ENCODE measurements around the gene CHST6. TPM values are rescaled to one million over a fixed set of nuclear protein-coding genes. Genes with fewer than 3 reads are reported as not detected.
A peak's percentile ranks its signal among the peaks of the same experiment; 100 is the strongest.

Gene CHST6
- total and polyA plus RNA-seq, 9 of the 15 experiments (the other 6 are each of a cell fraction or from before 2014, with no cell fraction given): 0.01 to 0.05 (median 0.02) TPM; not detected in 6

GRCh38 chr16:75461575-75461974 is 33.7 kb downstream of the CHST6 start:
- Histone ChIP-seq H3K9me1 (ENCODE audit: control insufficient read depth, insufficient read depth, low read length) (no peaks in the 10 kb centered on the region), H3K27me3 (ENCODE audit: control insufficient read depth in 2 of 2, insufficient read depth in 2 of 2, low read length in 2 of 2) (no peaks in the 10 kb centered on the region), H3K9me3 (replicated peaks; ENCODE audit: control insufficient read depth, insufficient read depth, low read depth, low read length) (no peaks in the 10 kb centered on the region), H3K27ac (ENCODE audit: extremely low read depth, low read depth, low read length) (no peak overlapping the region), H3K4me3 (no peak overlapping the region), H3K4me2 (ENCODE audit: insufficient read depth, low read length) (no peak overlapping the region), H3K79me2 (ENCODE audit: control insufficient read depth, insufficient read depth, low read length) (peaks cover 64% of the 10 kb centered on the region), H4K20me1 (replicated peaks; ENCODE audit: control insufficient read depth, insufficient read depth, low read length) (no peaks in the 10 kb centered on the region; the same call in 1 of the 2 replicates), H3K36me3 (ENCODE audit: control insufficient read depth, insufficient read depth, low read length) (peaks cover 11% of the 10 kb centered on the region; the same call in 2 of the 3 replicates), H3K4me1 (replicated peaks in 1 of 2; ENCODE audit: control insufficient read depth in 2 of 2, insufficient read depth in 2 of 2, low read length in 2 of 2) (peaks cover 3 to 9% of the 10 kb centered on the region in 2 experiments; a peak in 4 of 5 replicates), H2AFZ (ENCODE audit: low read depth, low read length) (no peak overlapping the region), H3K9ac (ENCODE audit: insufficient read depth in 1 of 2, low read depth in 2 of 2, low read length in 2 of 2) (no peak overlapping the region)
- CTCF ChIA-PET (ENCODE audit: low intra/inter-chr PET ratio): no interaction called here
- DNase-seq (ENCODE audit: extremely low read depth in 1 of 4, low spot score in 3 of 4): no peak
- in situ Hi-C loops (cut with MboI) (no loop called here), intact Hi-C loops (cut with micrococcal nuclease) (loop anchor here (5.0 kb wide), 1 partner anchor 39 kb away; no protein-coding TSS in a partner anchor)
- TF ChIP-seq PCBP2 (IDR thresholded peaks at IDR 0.05; ENCODE audit: low read depth, low read length, poor library complexity, severe bottlenecking): no peak
- TF ChIP-seq POLR2H (tag; IDR thresholded peaks at IDR 0.05; ENCODE audit: low read depth): no peak
- no peak for TF ChIP-seq DMBX1 (CRISPR knock-in tag; IDR thresholded peaks at IDR 0.05; ENCODE audit: borderline replicate concordance)
- no peak for TF ChIP-seq ADNP (tag; IDR thresholded peaks at IDR 0.05)
- peak; percentile 71 for TF ChIP-seq SMAD1 (IDR thresholded peaks at IDR 0.05; ENCODE audit: low read depth, low read length, partially characterized antibody)
- TF ChIP-seq NFIX (CRISPR knock-in tag; IDR thresholded peaks at IDR 0.05; ENCODE audit: low read depth): peak; percentile 95
- TF ChIP-seq ZNF184 (CRISPR knock-in tag; IDR thresholded peaks at IDR 0.05): no peak
- TF ChIP-seq RAD51 (IDR thresholded peaks at IDR 0.05; ENCODE audit: borderline replicate concordance, low read depth): no peak
- TF ChIP-seq OTX1 (CRISPR knock-in tag; IDR thresholded peaks at IDR 0.05): no peak
- no peak for TF ChIP-seq PTBP1 (IDR thresholded peaks at IDR 0.05; ENCODE audit: low read depth, low read length)
- TF ChIP-seq SMAD4 (CRISPR knock-in tag; conservative IDR thresholded peaks at IDR 0.05): no peak
- TF ChIP-seq ZNF780A (CRISPR knock-in tag; IDR thresholded peaks at IDR 0.05): no peak
- TF ChIP-seq TOE1 (IDR thresholded peaks at IDR 0.05; ENCODE audit: borderline replicate concordance): no peak
- no peak for TF ChIP-seq TOE1 (CRISPR knock-in tag; IDR thresholded peaks at IDR 0.05; ENCODE audit: borderline replicate concordance, low read depth)
- TF ChIP-seq NFIC (IDR thresholded peaks at IDR 0.05): peak; percentile 99
- no peak for FAIRE-seq
- no TSS peak for BruUV-seq (replicated peaks)
- WGBS (ENCODE audit: insufficient coverage, low coverage, missing lambda C conversion rate): 67% methylated on average over 2 of the region's 2 CpGs
- ATAC-seq: no peak
- POLR2A ChIA-PET: no interaction called here

Data from K562 (cell line).